ENCODE data around the gene RAB7B. TPM values are rescaled to one million over a fixed set of nuclear protein-coding genes. Genes with fewer than 3 reads are reported as not detected.

Gene RAB7B
- total and polyA plus RNA-seq, 2 of the 4 experiments (the other 2 are of a cell fraction) = 9.1 to 14.7 TPM

GRCh38 chr1:205991237-205991636 lies 12.0 kb downstream of the RAB7B start:
- POLR2A ChIA-PET (ENCODE audit: unreplicated experiment) = no interaction called here
- Histone ChIP-seq H3K4me3 (ENCODE audit: insufficient read depth, low read depth, low read length) (no peak overlapping the region), H3K4me1 (ENCODE audit: control insufficient read depth, insufficient read depth, low read length) (no peaks in the 10 kb centered on the region), H4K8ac (ENCODE audit: low read depth in 2 of 2, low read length in 2 of 2) (no peak overlapping the region), H3K79me1 (ENCODE audit: low read depth in 1 of 2, low read length in 2 of 2) (no peaks in the 10 kb centered on the region), H4K91ac (ENCODE audit: insufficient read depth, low read depth, low read length) (no peak overlapping the region), H2BK5ac (ENCODE audit: low read depth, low read length, poor library complexity, severe bottlenecking) (no peak overlapping the region), H4K20me1 (ENCODE audit: insufficient read depth, low read length) (no peaks in the 10 kb centered on the region), H2BK15ac (ENCODE audit: low read depth, low read length) (no peak overlapping the region), H3K4ac (ENCODE audit: low read depth, low read length) (no peak overlapping the region), H2AK9ac (replicated peaks; ENCODE audit: low read depth, low read length, poor library complexity) (no peak overlapping the region), H3K4me2 (ENCODE audit: low read depth, low read length) (no peak overlapping the region), H2BK20ac (ENCODE audit: low read depth, low read length) (no peak overlapping the region), H2BK120ac (ENCODE audit: low read depth, low read length) (no peak overlapping the region), H4K5ac (ENCODE audit: low read depth, low read length) (no peak overlapping the region), H3K23ac (ENCODE audit: low read depth, low read length) (no peak overlapping the region), H3K18ac (ENCODE audit: low read depth, low read length) (no peak overlapping the region), H2AK5ac (ENCODE audit: low read depth, low read length) (no peak overlapping the region), H2AFZ (replicated peaks; ENCODE audit: low read length, poor library complexity) (no peak overlapping the region), H3K27ac (ENCODE audit: insufficient read depth, low read length) (no peak overlapping the region), H3K36me3 (ENCODE audit: control insufficient read depth, insufficient read depth, low read length) (peaks cover 4% of the 10 kb centered on the region; the same call in 1 of the 2 replicates), H3K9me1 (ENCODE audit: insufficient read depth, low read length) (no peaks in the 10 kb centered on the region), H3K9ac (ENCODE audit: low read depth, low read length) (no peak overlapping the region), H3K14ac (replicated peaks; ENCODE audit: low read depth, low read length) (no peak overlapping the region), H3K56ac (ENCODE audit: extremely low read depth, insufficient read depth, low read length) (no peak overlapping the region), H3K9me3 (ENCODE audit: control insufficient read depth, insufficient read depth, low read length) (no peaks in the 10 kb centered on the region), H3K27me3 (ENCODE audit: control insufficient read depth, insufficient read depth, low read length) (no peaks in the 10 kb centered on the region)
- DNase-seq = peak; percentile 72
- dilution Hi-C loops (cut with HindIII; ENCODE audit: low sequenced_read_pairs, unreplicated experiment) = no loop called here
- in situ Hi-C loops (cut with MboI; ENCODE audit: low sequenced_read_pairs) = no loop called here
- no TSS peak for BruUV-seq (replicated peaks)
- CTCF ChIA-PET = interaction anchor here (1.8 to 2.2 kb wide), 2 partner anchors 14 to 115 kb away, joined by 8 to 9 read pairs; no protein-coding TSS in a partner anchor
- peak; percentile 68 for ATAC-seq (ENCODE audit: low read depth)
- intact Hi-C loops (cut with micrococcal nuclease) = no loop called here
- 100% methylated on average over 2 of the region's 4 CpGs; no CpG with 5 or more reads in 1 of the 2 experiments for WGBS, 2 experiments (ENCODE audit: extremely low coverage in 2 of 2, insufficient read length in 1 of 2)
- TF ChIP-seq RAD21 (IDR thresholded peaks at IDR 0.05; ENCODE audit: low read length) (no peak), FOS (IDR thresholded peaks at IDR 0.05; ENCODE audit: low read depth, low read length) (0 out of 2 replicates have a peak, but pooled peaks have one; percentile 27), MAFK (IDR thresholded peaks at IDR 0.05; ENCODE audit: low read depth, low read length) (no peak), RCOR1 (IDR thresholded peaks at IDR 0.05; ENCODE audit: insufficient replicate concordance, low read length) (no peak)

All from IMR-90 (cell line).